HEK293 (cell line): ENCODE measurements around the gene PRPF8.

ENCODE experiments used
- CTCF ChIA-PET: fragments of 350-600 bp; formaldehyde crosslinking; extraction: SDS; loops from one replicate; lab custom pipeline; 2021; ENCODE audit warnings: antibody characterized with exemption; lab: Yijun Ruan, JAX
- POLR2A ChIA-PET: fragments of 300-600 bp; formaldehyde crosslinking; extraction: SDS; loops from one replicate; lab custom pipeline; 2020; ENCODE audit warnings: antibody characterized with exemption, inconsistent platforms; lab: Yijun Ruan, JAX
- H3K27ac ChIP-seq: fragments of 200-500 bp; sonication (Bioruptor generic); 2 replicates; pipeline ENCODE4 v1.5.1; 2014; ENCODE audit warnings: low read depth, low read length, control low read depth, inconsistent platforms; ENCODE audit errors: extremely low read depth
- H3K36me3 ChIP-seq, 2 experiments: fragments of 200-500 bp in 1 of 2; sonication (Bioruptor generic) in 1 of 2; 1 replicate in 1 of 2; 2 replicates in 1 of 2; pipeline ENCODE4 v1.5.1; 2014 to 2017; ENCODE audit warnings: inconsistent platforms in 2 of 2, low read length in 2 of 2; ENCODE audit not compliant: control insufficient read depth in 2 of 2, insufficient read depth in 1 of 2
- H3K4me1 ChIP-seq: fragments of 200-500 bp; sonication (Bioruptor generic); 2 replicates; pipeline ENCODE4 v1.5.1; 2014; ENCODE audit warnings: mild to moderate bottlenecking, low read length, inconsistent platforms; ENCODE audit not compliant: control insufficient read depth, insufficient read depth
- H3K4me3 ChIP-seq: 2 replicates; pipeline ENCODE4 v1.5.1; 2011; ENCODE audit warnings: low read depth, mild to moderate bottlenecking, control low read depth, low read length, moderate library complexity
- H3K9me3 ChIP-seq: fragments of 200-500 bp; sonication (Bioruptor generic); 2 replicates; pipeline ENCODE4 v1.5.1; 2014; ENCODE audit warnings: low read depth, low read length, inconsistent platforms; ENCODE audit not compliant: control insufficient read depth, insufficient read depth
- CTCF ChIP-seq: fragments of 450-650 bp; formaldehyde crosslinking; IDR thresholded peaks from 2 replicates; pipeline ENCODE4 v1.5.1; 2016; ENCODE audit warnings: missing biosample characterization, missing genetic modification characterization
- GFI1B ChIP-seq: fragments of 450-650 bp; formaldehyde crosslinking; IDR thresholded peaks from 2 replicates; pipeline ENCODE4 v1.5.1; 2016; ENCODE audit warnings: missing biosample characterization, missing genetic modification characterization
- KLF17 ChIP-seq: fragments of 450-650 bp; formaldehyde crosslinking; IDR thresholded peaks from 2 replicates; pipeline ENCODE4 v1.5.1; 2016; ENCODE audit warnings: missing biosample characterization, missing genetic modification characterization
- KLF9 ChIP-seq: fragments of 450-650 bp; formaldehyde crosslinking; IDR thresholded peaks from 2 replicates; pipeline ENCODE4 v1.5.1; 2016; ENCODE audit warnings: missing biosample characterization, missing genetic modification characterization, low read depth
- PRDM6 ChIP-seq: fragments of 450-650 bp; formaldehyde crosslinking; IDR thresholded peaks from 2 replicates; pipeline ENCODE4 v1.5.1; 2017; ENCODE audit warnings: missing biosample characterization, missing genetic modification characterization
- SP7 ChIP-seq: fragments of 450-650 bp; formaldehyde crosslinking; IDR thresholded peaks from 2 replicates; pipeline ENCODE4 v1.5.1; 2016; ENCODE audit warnings: missing biosample characterization, missing genetic modification characterization
- WT1 ChIP-seq: fragments of 450-650 bp; formaldehyde crosslinking; IDR thresholded peaks from 2 replicates; pipeline ENCODE4 v1.5.1; 2016; ENCODE audit warnings: missing biosample characterization, missing genetic modification characterization
- ZBTB6 ChIP-seq: fragments of 450-650 bp; formaldehyde crosslinking; IDR thresholded peaks from 2 replicates; pipeline ENCODE4 v1.5.1; 2017; ENCODE audit warnings: missing biosample characterization, missing genetic modification characterization
- ZFHX2 ChIP-seq: fragments of 450-650 bp; formaldehyde crosslinking; conservative IDR thresholded peaks from 2 replicates; pipeline ENCODE4 v1.5.1; 2016; ENCODE audit warnings: missing biosample characterization, missing genetic modification characterization
- ZFP37 ChIP-seq: fragments of 450-650 bp; formaldehyde crosslinking; IDR thresholded peaks from 2 replicates; pipeline ENCODE4 v1.5.1; 2016; ENCODE audit warnings: missing biosample characterization, missing genetic modification characterization
- ZNF112 ChIP-seq: fragments of 450-650 bp; formaldehyde crosslinking; IDR thresholded peaks from 2 replicates; pipeline ENCODE4 v1.5.0; 2017; ENCODE audit warnings: missing biosample characterization, missing genetic modification characterization
- ZNF121 ChIP-seq: fragments of 450-650 bp; formaldehyde crosslinking; IDR thresholded peaks from 2 replicates; pipeline ENCODE4 v1.5.1; 2016; ENCODE audit warnings: missing biosample characterization, missing genetic modification characterization
- ZNF132 ChIP-seq: fragments of 450-650 bp; formaldehyde crosslinking; IDR thresholded peaks from 2 replicates; pipeline ENCODE4 v1.5.1; 2017; ENCODE audit warnings: missing biosample characterization, missing genetic modification characterization, borderline replicate concordance
- ZNF155 ChIP-seq: fragments of 450-650 bp; formaldehyde crosslinking; IDR thresholded peaks from 2 replicates; pipeline ENCODE4 v1.5.1; 2016; ENCODE audit warnings: missing biosample characterization, missing genetic modification characterization
- ZNF23 ChIP-seq: fragments of 450-650 bp; formaldehyde crosslinking; IDR thresholded peaks from 2 replicates; pipeline ENCODE4 v1.5.1; 2016; ENCODE audit warnings: missing biosample characterization, missing genetic modification characterization, borderline replicate concordance
- ZNF24 ChIP-seq: fragments of 450-650 bp; formaldehyde crosslinking; IDR thresholded peaks from 2 replicates; pipeline ENCODE4 v1.5.1; 2016; ENCODE audit warnings: missing biosample characterization, missing genetic modification characterization
- ZNF324 ChIP-seq: fragments of 450-650 bp; formaldehyde crosslinking; IDR thresholded peaks from 2 replicates; pipeline ENCODE4 v1.5.1; 2016; ENCODE audit warnings: missing biosample characterization, missing genetic modification characterization
- ZNF398 ChIP-seq: fragments of 450-650 bp; formaldehyde crosslinking; IDR thresholded peaks from 2 replicates; pipeline ENCODE4 v1.5.1; 2017; ENCODE audit warnings: missing biosample characterization, missing genetic modification characterization
- ZNF629 ChIP-seq: fragments of 450-650 bp; formaldehyde crosslinking; IDR thresholded peaks from 2 replicates; pipeline ENCODE4 v1.5.1; 2017; ENCODE audit warnings: missing biosample characterization, missing genetic modification characterization
- ZSCAN4 ChIP-seq: fragments of 450-650 bp; formaldehyde crosslinking; IDR thresholded peaks from 2 replicates; pipeline ENCODE4 v1.5.1; 2017; ENCODE audit warnings: missing biosample characterization, missing genetic modification characterization

Gene PRPF8

GRCh38 chr17:1630662-1631061, 54.0 kb downstream of the PRPF8 start:
- POLR2A ChIA-PET, result interaction anchor here (0.6 to 3.2 kb wide), 8 partner anchors 9 to 126 kb away, joined by 3 to 20 read pairs (median 4); partner anchors contain the start of gene INPP5K
- Histone ChIP-seq H3K9me3 (no peaks in the 10 kb centered on the region), H3K36me3 (no peaks in the 10 kb centered on the region), H3K4me3 (no peak overlapping the region), H3K4me1 (no peaks in the 10 kb centered on the region; the same call in 1 of the 2 replicates), H3K27ac (no peak overlapping the region)
- no peak for TF ChIP-seq ZNF629 (tag by site-specific recombination)
- 0 out of 2 replicates have a peak, but pooled peaks have one; percentile 37 for TF ChIP-seq GFI1B (tag by site-specific recombination)
- TF ChIP-seq ZNF398, result 0 out of 2 replicates have a peak, but pooled peaks have one; percentile 11
- no peak for TF ChIP-seq ZNF132 (tag by site-specific recombination)
- no peak for TF ChIP-seq ZSCAN4 (tag by site-specific recombination)
- TF ChIP-seq ZNF24 (tag by site-specific recombination), result 0 out of 2 replicates have a peak, but pooled peaks have one; percentile 54
- TF ChIP-seq ZNF112 (tag by site-specific recombination), result no peak
- 0 out of 2 replicates have a peak, but pooled peaks have one; percentile 18 for TF ChIP-seq ZNF324 (tag by site-specific recombination)
- no peak for TF ChIP-seq ZNF155 (tag by site-specific recombination)
- TF ChIP-seq PRDM6 (tag by site-specific recombination), result no peak
- TF ChIP-seq ZFHX2, result peak; percentile 18; the same call in 1 of the 2 replicates
- TF ChIP-seq ZBTB6 (tag by site-specific recombination), result no peak
- TF ChIP-seq CTCF (tag by site-specific recombination), result no peak
- peak; percentile 14; the same call in 1 of the 2 replicates for TF ChIP-seq KLF9
- peak; percentile 71 for TF ChIP-seq SP7 (tag by site-specific recombination)
- 0 out of 2 replicates have a peak, but pooled peaks have one; percentile 22 for TF ChIP-seq ZFP37
- TF ChIP-seq WT1 (tag by site-specific recombination), result peak; percentile 54; the same call in 1 of the 2 replicates
- peak; percentile 25; the same call in 1 of the 2 replicates for TF ChIP-seq KLF17 (tag by site-specific recombination)
- no peak for TF ChIP-seq ZNF23 (tag by site-specific recombination)
- TF ChIP-seq ZNF121, result peak; percentile 92
- CTCF ChIA-PET, result interaction anchor here (0.6 to 2.8 kb wide), 20 partner anchors 7 to 372 kb away, joined by 3 to 44 read pairs (median 6); partner anchors contain the start of genes RILP and SCARF1
